Sigmoid colon (tissue), 4 donors: ENCODE data around the gene BRD3.

Experiments used
- EP300 ChIP-seq, 4 donors: sonication (generic); formaldehyde crosslinking; IDR thresholded peaks; one replicate each; pipeline ENCODE4 v1.6.1; 2017; ENCODE audit warnings: antibody characterized with exemption in 4 of 4
- POLR2AphosphoS5 ChIP-seq, 4 donors: sonication (generic); formaldehyde crosslinking; IDR thresholded peaks; one replicate each; pipeline ENCODE4 v1.6.1; 2017; ENCODE audit warnings: antibody characterized with exemption in 4 of 4
- TF ChIP-seq, protein P1 (sequence below), 4 experiments: fragments of 450-650 bp in 3 of 4; fragments of 200-600 bp in 1 of 4; IDR thresholded peaks; one replicate each; pipeline ENCODE4 v1.5.1; 2016 to 2019; ENCODE audit warnings: antibody characterized with exemption in 4 of 4, mild to moderate bottlenecking in 3 of 4, moderate library complexity in 2 of 4

DNA sequence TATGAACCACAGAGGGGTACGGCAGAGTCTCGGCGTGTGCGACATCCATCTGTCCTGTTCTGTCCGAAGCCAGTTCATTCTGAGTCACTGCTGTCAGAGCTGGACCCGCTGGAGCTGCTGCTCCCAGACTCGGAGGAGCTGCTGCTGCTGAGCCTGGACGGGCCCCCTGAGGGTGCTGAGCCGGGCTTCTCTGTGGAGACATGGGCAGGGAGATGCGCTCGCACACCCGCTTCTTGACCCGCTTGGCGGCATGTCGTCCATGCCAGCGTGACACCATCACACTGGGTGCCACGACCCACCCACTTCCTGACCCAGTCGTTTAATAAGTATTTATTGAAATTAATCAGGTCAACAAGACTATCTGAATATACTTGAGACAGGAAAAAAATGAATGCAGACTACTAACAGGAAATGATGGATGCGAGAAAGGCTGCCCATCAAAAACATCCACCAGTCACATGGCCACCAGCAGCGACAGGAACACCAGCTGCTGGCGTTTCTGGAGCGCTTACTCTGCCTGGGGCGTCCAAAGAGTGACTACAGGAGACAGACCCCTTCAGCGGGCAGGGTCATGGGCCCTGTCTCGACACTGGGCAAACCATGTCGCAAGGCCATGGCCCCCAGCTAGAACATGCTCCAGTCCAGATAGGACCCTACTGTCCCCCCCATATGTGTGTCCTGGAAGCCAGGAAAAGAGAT is 34.2 kb downstream of the BRD3 start:
- TF ChIP-seq, protein P1, sequence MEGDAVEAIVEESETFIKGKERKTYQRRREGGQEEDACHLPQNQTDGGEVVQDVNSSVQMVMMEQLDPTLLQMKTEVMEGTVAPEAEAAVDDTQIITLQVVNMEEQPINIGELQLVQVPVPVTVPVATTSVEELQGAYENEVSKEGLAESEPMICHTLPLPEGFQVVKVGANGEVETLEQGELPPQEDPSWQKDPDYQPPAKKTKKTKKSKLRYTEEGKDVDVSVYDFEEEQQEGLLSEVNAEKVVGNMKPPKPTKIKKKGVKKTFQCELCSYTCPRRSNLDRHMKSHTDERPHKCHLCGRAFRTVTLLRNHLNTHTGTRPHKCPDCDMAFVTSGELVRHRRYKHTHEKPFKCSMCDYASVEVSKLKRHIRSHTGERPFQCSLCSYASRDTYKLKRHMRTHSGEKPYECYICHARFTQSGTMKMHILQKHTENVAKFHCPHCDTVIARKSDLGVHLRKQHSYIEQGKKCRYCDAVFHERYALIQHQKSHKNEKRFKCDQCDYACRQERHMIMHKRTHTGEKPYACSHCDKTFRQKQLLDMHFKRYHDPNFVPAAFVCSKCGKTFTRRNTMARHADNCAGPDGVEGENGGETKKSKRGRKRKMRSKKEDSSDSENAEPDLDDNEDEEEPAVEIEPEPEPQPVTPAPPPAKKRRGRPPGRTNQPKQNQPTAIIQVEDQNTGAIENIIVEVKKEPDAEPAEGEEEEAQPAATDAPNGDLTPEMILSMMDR (IDR thresholded peaks at IDR 0.05), result no peak
- TF ChIP-seq POLR2AphosphoS5 (IDR thresholded peaks at IDR 0.05), result no peak
- TF ChIP-seq EP300 (IDR thresholded peaks at IDR 0.05), result no peak
